Mammary epithelial cell (primary cell): ENCODE results near the gene RGP1.

ENCODE experiments used
- CTCF ChIP-seq, 2 donors: IDR thresholded peaks in 1 of 2; conservative IDR thresholded peaks in 1 of 2; 2 replicates each; pipeline ENCODE4 v1.5.1; 2011 to 2012; ENCODE audit warnings: inconsistent platforms in 2 of 2, low read length in 2 of 2, mild to moderate bottlenecking in 2 of 2, control low read depth in 1 of 2, low read depth in 1 of 2; ENCODE audit not compliant: insufficient read depth in 1 of 2; ENCODE audit errors: extremely low read depth in 1 of 2
- EZH2 ChIP-seq: IDR thresholded peaks from 2 replicates; pipeline ENCODE4 v1.6.1; 2012; ENCODE audit warnings: low read length, inconsistent platforms, borderline replicate concordance

- TF ChIP-seq EZH2 (no peak), CTCF (conservative IDR thresholded peaks at IDR 0.05 in 1 of 2, IDR thresholded peaks at IDR 0.05 in 1 of 2; ENCODE audit: extremely low read depth in 1 of 2, insufficient read depth in 1 of 2, low read depth in 1 of 2, low read length in 2 of 2) (no peak)
Measured at GRCh38 chr9:35746583-35746982, 2.5 kb upstream of the RGP1 start.
